NB4 (cell line): ENCODE results near the gene TIMM22.

Experiments used
- CTCF ChIP-seq: IDR thresholded peaks from one replicate; pipeline ENCODE4 v1.5.1; 2012; ENCODE audit warnings: low read depth, low read length
- MAX ChIP-seq: IDR thresholded peaks from 2 replicates; pipeline ENCODE4 v1.6.1; 2011; ENCODE audit warnings: low read depth, low read length
- MYC ChIP-seq: IDR thresholded peaks from 2 replicates; pipeline ENCODE4 v1.6.1; 2011; ENCODE audit warnings: low read depth, low read length
- POLR2A ChIP-seq: IDR thresholded peaks from 2 replicates; pipeline ENCODE4 v1.6.1; 2011; ENCODE audit warnings: mild to moderate bottlenecking; ENCODE audit not compliant: insufficient read length; ENCODE audit errors: extremely low read depth

GRCh38 chr17:977166-977565 is 19.8 kb upstream of the TIMM22 start:
- TF ChIP-seq CTCF (no peak), MAX (no peak), POLR2A (no peak), MYC (no peak)
